Nephron (organoid): ENCODE data around the gene PCSK5.

ENCODE experiments used
- H3K27ac Mint-ChIP-seq, 3 experiments: 2 replicates each; pipeline ENCODE4 v1.8.0; 2020; ENCODE audit warnings: mixed read lengths in 3 of 3, mild to moderate bottlenecking in 2 of 3, moderate library complexity in 1 of 3
- H3K27me3 Mint-ChIP-seq: 2 replicates; pipeline ENCODE4 v1.8.0; 2021; ENCODE audit warnings: low read depth, mild to moderate bottlenecking, moderate library complexity, mixed read lengths
- H3K36me3 Mint-ChIP-seq: 2 replicates; pipeline ENCODE4 v1.8.0; 2020; ENCODE audit warnings: low read depth, mixed read lengths
- H3K4me1 Mint-ChIP-seq: 2 replicates; pipeline ENCODE4 v1.8.0; 2020; ENCODE audit warnings: mixed read lengths
- H3K4me3 Mint-ChIP-seq, 3 experiments: 2 replicates each; pipeline ENCODE4 v1.8.0; 2020; ENCODE audit warnings: mild to moderate bottlenecking in 3 of 3, mixed read lengths in 3 of 3, moderate library complexity in 2 of 3
- H3K9me3 Mint-ChIP-seq: 2 replicates; pipeline ENCODE4 v1.8.0; 2020; ENCODE audit warnings: mixed read lengths
- TF ChIP-seq, protein P1 (sequence below), 3 experiments: fragments of 200-600 bp; sonication (generic); IDR thresholded peaks; one replicate each; pipeline ENCODE4 v1.5.0; 2021; ENCODE audit warnings: antibody characterized with exemption in 3 of 3; ENCODE audit not compliant: unreplicated experiment in 3 of 3

Gene PCSK5

DNA sequence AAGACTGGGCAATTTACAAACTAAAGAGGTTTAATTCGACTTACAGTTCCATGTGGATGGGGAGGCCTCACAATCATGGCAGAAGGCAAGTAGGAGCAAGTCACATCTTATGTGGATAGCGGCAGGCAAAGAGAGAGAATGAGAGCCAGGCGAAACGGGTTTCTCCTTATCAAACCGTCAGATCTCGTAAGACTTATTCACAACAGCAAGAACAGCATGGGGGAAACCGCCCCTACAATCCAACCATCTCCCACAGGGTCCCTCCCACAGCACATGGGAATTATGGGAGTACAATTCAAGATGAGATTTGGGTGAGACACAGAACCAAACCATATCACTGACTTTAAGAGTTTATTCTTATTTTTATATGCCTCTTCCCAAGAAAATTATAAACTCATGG is 443.5 kb downstream of the PCSK5 start:
- Mint-ChIP-seq H3K4me3 (no peak overlapping the region), H3K27ac (no peak overlapping the region), H3K9me3 (no peaks in the 10 kb centered on the region), H3K27me3 (peaks cover 5% of the 10 kb centered on the region), H3K36me3 (peaks cover 9% of the 10 kb centered on the region), H3K4me1 (no peaks in the 10 kb centered on the region)
- TF ChIP-seq, protein P1, sequence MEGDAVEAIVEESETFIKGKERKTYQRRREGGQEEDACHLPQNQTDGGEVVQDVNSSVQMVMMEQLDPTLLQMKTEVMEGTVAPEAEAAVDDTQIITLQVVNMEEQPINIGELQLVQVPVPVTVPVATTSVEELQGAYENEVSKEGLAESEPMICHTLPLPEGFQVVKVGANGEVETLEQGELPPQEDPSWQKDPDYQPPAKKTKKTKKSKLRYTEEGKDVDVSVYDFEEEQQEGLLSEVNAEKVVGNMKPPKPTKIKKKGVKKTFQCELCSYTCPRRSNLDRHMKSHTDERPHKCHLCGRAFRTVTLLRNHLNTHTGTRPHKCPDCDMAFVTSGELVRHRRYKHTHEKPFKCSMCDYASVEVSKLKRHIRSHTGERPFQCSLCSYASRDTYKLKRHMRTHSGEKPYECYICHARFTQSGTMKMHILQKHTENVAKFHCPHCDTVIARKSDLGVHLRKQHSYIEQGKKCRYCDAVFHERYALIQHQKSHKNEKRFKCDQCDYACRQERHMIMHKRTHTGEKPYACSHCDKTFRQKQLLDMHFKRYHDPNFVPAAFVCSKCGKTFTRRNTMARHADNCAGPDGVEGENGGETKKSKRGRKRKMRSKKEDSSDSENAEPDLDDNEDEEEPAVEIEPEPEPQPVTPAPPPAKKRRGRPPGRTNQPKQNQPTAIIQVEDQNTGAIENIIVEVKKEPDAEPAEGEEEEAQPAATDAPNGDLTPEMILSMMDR (IDR thresholded peaks at IDR 0.05; ENCODE audit: unreplicated experiment in 3 of 3): no peak

DNA sequence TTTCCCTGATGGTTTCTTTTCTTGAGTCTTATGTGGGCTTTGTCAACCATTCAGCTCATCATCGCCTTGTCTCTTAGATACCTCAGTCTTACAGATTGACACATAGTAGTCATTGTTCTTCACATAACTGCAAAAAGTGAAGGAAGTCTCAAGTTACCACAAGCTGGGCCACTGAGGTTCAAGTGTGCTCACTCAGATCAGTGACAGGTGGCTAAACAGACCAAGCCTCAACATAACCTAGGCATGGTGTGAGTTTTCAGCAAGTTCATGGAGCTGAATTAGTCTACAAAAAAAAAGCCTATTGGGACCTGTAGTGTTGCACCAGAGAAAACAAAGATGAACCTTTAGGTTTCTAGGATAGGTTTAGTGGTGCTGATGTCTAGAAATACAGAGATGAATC is 445.6 kb downstream of the PCSK5 start:
- TF ChIP-seq, protein P1 (IDR thresholded peaks at IDR 0.05; ENCODE audit: unreplicated experiment in 3 of 3): no peak
- H3K4me3 Mint-ChIP-seq: no peak overlapping the region

GRCh38 chr9:76338418-76338817 is 447.9 kb downstream of the PCSK5 start:
- no peak overlapping the region for H3K27ac Mint-ChIP-seq
- TF ChIP-seq, protein P1 (IDR thresholded peaks at IDR 0.05; ENCODE audit: unreplicated experiment in 3 of 3): no peak

More for the DNA sequence above, 445.6 kb downstream of the PCSK5 start:
- H3K4me1 Mint-ChIP-seq: no peaks in the 10 kb centered on the region
- no peaks in the 10 kb centered on the region for H3K9me3 Mint-ChIP-seq
- no peak overlapping the region for H3K27ac Mint-ChIP-seq
- H3K27me3 Mint-ChIP-seq: no peaks in the 10 kb centered on the region
- H3K36me3 Mint-ChIP-seq: peaks cover 3% of the 10 kb centered on the region

GRCh38 chr9:76341616-76342015 is 451.1 kb downstream of the PCSK5 start:
- Mint-ChIP-seq H3K4me1 (no peaks in the 10 kb centered on the region), H3K4me3 (no peak overlapping the region), H3K27me3 (no peaks in the 10 kb centered on the region), H3K9me3 (peaks cover 6% of the 10 kb centered on the region), H3K36me3 (no peaks in the 10 kb centered on the region), H3K27ac (no peak overlapping the region)
- TF ChIP-seq, protein P1 (IDR thresholded peaks at IDR 0.05; ENCODE audit: unreplicated experiment in 3 of 3): no peak

More at GRCh38 chr9:76338418-76338817, 447.9 kb downstream of the PCSK5 start:
- Mint-ChIP-seq H3K9me3 (peaks cover under 1% of the 10 kb centered on the region), H3K4me1 (no peaks in the 10 kb centered on the region), H3K27me3 (no peaks in the 10 kb centered on the region), H3K4me3 (no peak overlapping the region), H3K36me3 (peaks cover 3% of the 10 kb centered on the region)

- H3K4me3 Mint-ChIP-seq: no peak overlapping the region
- no peaks in the 10 kb centered on the region for H3K27me3 Mint-ChIP-seq
- H3K36me3 Mint-ChIP-seq: no peaks in the 10 kb centered on the region
- H3K27ac Mint-ChIP-seq: no peak overlapping the region
- H3K9me3 Mint-ChIP-seq: peaks cover 6% of the 10 kb centered on the region
- H3K4me1 Mint-ChIP-seq: no peaks in the 10 kb centered on the region
- TF ChIP-seq, protein P1 (IDR thresholded peaks at IDR 0.05; ENCODE audit: unreplicated experiment in 3 of 3): no peak
Measured at GRCh38 chr9:76342201-76342600, 451.7 kb downstream of the PCSK5 start.

DNA sequence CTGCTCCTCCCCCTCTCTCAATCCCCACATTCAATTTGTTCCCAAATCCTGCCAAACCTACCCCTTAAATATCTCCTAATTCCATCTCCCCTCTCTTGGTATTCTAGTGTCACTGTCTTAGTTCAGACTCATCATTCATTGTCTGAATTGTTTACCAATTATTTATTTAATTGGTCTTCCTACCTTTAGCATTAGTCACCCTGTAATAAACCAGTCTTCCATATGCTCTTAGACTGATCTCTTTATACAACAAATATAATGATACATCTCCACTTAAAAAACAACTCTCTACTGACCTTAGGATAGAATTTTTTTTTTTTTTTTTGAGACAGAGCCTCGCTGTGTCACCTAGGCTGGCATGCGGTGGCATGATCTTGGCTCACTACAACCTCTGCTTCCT is 452.4 kb downstream of the PCSK5 start:
- no peaks in the 10 kb centered on the region for H3K4me1 Mint-ChIP-seq
- no peak overlapping the region for H3K27ac Mint-ChIP-seq
- peaks cover 6% of the 10 kb centered on the region for H3K9me3 Mint-ChIP-seq
- no peaks in the 10 kb centered on the region for H3K36me3 Mint-ChIP-seq
- H3K4me3 Mint-ChIP-seq: no peak overlapping the region
- H3K27me3 Mint-ChIP-seq: no peaks in the 10 kb centered on the region
- TF ChIP-seq, protein P1 (IDR thresholded peaks at IDR 0.05; ENCODE audit: unreplicated experiment in 3 of 3): no peak
